Right renal pelvis (tissue), 4 donors: Measurements from ENCODE around the gene CCK. TPM values are rescaled to one million over a fixed set of nuclear protein-coding genes. Genes with fewer than 3 reads are reported as not detected.
A peak's percentile ranks its signal among the peaks of the same experiment; 100 is the strongest.

Experiments
- DNase-seq, 4 donors: peaks; one replicate each; pipeline ENCODE4 v3.0.0-alpha.2; 2013; ENCODE audit warnings: low read depth in 4 of 4, low spot score in 3 of 4, missing footprints in 1 of 4
- polyA plus RNA-seq, 4 donors: library from polyadenylated mRNA; unstranded; fragments of 120-200 nt; gene quantifications; one replicate each; pipeline ENCODE4 v1.2.1, GENCODE V29; 2013; ENCODE audit not compliant: insufficient read length in 4 of 4

CCK gene
- polyA plus RNA-seq, 4 donors: 0.28 to 0.44 (median 0.30) TPM; not detected in 1

- no peak for DNase-seq
Measured at GRCh38 chr3:42226470-42227425, 39.2 kb downstream of the CCK start.

- no peak for DNase-seq
Measured at GRCh38 chr3:42225486-42226363, 40.3 kb downstream of the CCK start.

GRCh38 chr3:42224658-42225421 lies 41.1 kb downstream of the CCK start:
- DNase-seq: peak in 2 of 4 donors; percentile 13 to 26

- DNase-seq: no peak
Measured at GRCh38 chr3:42224178-42224577, 41.8 kb downstream of the CCK start.

GRCh38 chr3:42222942-42223693 lies 42.9 kb downstream of the CCK start:
- DNase-seq: no peak

GRCh38 chr3:42220436-42221121 lies 45.4 kb downstream of the CCK start:
- DNase-seq: no peak

- no peak for DNase-seq
Measured at GRCh38 chr3:42216931-42217333, 49.1 kb downstream of the CCK start.

- no peak for DNase-seq
Measured at GRCh38 chr3:42216302-42216701, 49.7 kb downstream of the CCK start.

GRCh38 chr3:42214565-42215283 lies 51.3 kb downstream of the CCK start:
- DNase-seq: no peak

GRCh38 chr3:42214064-42214463 lies 51.9 kb downstream of the CCK start:
- no peak for DNase-seq

GRCh38 chr3:42213417-42213816 lies 52.6 kb downstream of the CCK start:
- no peak for DNase-seq

- no peak for DNase-seq
Measured at GRCh38 chr3:42210726-42211125, 55.3 kb downstream of the CCK start.

GRCh38 chr3:42209917-42210316 lies 56.1 kb downstream of the CCK start:
- DNase-seq: no peak

Other genes starting within 250 kb of the CCK start
- gene TRAK1, start 174.8 kb downstream of the CCK start, polyA plus RNA-seq: 10 to 100 TPM; 42.3 to 51.1 (median 46.7) TPM
- not detected for gene LYZL4, start 144.4 kb upstream of the CCK start, polyA plus RNA-seq
- 1 to 10 TPM; 1.1 to 2.5 (median 1.8) TPM for gene VIPR1, start 236.5 kb upstream of the CCK start, polyA plus RNA-seq